ENCODE data around the gene ARMC9. TPM values are rescaled to one million over a fixed set of nuclear protein-coding genes. Genes with fewer than 3 reads are reported as not detected.
A peak's percentile ranks its signal among the peaks of the same experiment; 100 is the strongest.

The ARMC9 gene
- total and polyA plus RNA-seq, 2 experiments from 2014 or later = 15.1 to 17.3 TPM

DNA sequence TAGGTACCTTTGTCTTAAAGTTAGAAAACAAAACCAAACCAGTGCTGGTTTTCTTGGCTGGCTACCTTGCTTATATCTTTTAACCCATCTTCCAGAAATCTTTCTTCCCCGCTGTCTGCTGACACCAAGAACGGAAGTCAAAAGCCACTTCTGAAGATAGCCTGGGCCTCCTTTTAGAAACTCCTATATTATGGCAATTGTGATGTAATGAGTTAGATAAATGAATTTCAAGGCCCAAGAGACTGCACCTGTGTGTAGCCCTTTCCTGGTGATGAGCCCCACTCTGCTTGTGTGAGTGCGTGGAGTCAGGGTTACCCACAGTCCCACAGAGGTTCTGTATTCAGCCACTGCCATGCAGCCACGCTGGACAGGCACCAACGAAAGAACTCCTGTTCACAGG lies 60.7 kb downstream of the ARMC9 start:
- Histone ChIP-seq H3K27me3 (replicated peaks; ENCODE audit: insufficient read depth) (no peaks in the 10 kb centered on the region), H3F3A (ENCODE audit: insufficient read depth) (no peaks in the 10 kb centered on the region), H3K4me3 (no peak overlapping the region), H3K4me1 (ENCODE audit: insufficient read depth) (no peaks in the 10 kb centered on the region), H3K9ac (no peak overlapping the region), H3K27ac (no peak overlapping the region), H4K20me1 (ENCODE audit: insufficient read depth) (no peaks in the 10 kb centered on the region), H3K9me2 (ENCODE audit: insufficient read depth) (no peaks in the 10 kb centered on the region), H3K79me2 (ENCODE audit: insufficient read depth) (no peaks in the 10 kb centered on the region), H3K9me3 (ENCODE audit: low read depth) (no peaks in the 10 kb centered on the region), H3K36me3 (ENCODE audit: low read depth) (peaks cover 6% of the 10 kb centered on the region; the same call in 1 of the 2 replicates), H2AFZ (no peak overlapping the region), H3K4me2 (ENCODE audit: unreplicated experiment) (no peak overlapping the region)
- WGBS, 2 experiments (ENCODE audit: low coverage in 1 of 2, low lambda C conversion rate in 2 of 2, missing lambda C conversion rate in 2 of 2) = 96 to 97% methylated on average over 5 of the region's 5 CpGs
- DNase-seq = no peak
- TF ChIP-seq EZH2phosphoT487 (IDR thresholded peaks at IDR 0.05; ENCODE audit: insufficient read depth, low read depth) (no peak), EZH2 (IDR thresholded peaks at IDR 0.05; ENCODE audit: insufficient read depth, poor library complexity, severe bottlenecking) (no peak)
- in situ Hi-C loops (cut with MboI) = no loop called here

DNA sequence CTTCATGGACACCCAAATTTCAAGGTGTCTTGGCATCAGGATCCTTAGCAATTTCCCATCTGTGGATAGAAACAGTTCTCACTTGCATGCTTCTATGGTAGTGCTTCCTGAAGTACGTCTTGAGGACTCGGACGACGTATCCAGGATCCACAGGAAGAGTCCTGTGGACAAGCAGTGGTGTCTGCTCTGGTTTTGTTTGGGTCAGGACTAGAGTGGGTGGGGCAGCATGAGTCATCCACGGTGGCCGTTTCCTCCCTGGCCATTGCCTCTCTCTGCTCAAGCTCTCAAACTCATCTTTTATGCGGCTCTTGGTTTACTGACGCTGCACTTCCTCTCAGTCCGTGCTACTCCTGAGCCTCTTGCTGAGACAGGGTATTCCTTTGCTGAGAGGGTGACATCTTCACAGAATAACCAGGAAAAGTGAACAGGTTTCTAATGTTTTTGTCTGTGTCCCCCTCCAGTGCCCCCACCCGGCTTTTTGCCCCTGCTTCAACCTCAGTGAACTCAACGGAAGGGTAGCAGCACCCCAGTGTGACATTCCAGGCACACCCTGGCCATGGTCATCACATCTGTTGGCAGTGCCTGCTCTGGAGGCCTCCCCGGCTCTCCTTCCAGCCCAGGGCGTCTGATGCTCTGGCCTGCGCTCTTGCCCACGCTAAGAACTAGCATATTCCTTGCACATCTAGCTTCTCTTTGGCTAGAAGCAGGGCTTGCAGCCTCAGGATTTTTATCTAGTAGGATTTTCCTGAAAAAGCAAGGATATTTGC lies 62.2 kb downstream of the ARMC9 start:
- Histone ChIP-seq H3K4me2 (ENCODE audit: unreplicated experiment) (no peak overlapping the region), H3K36me3 (ENCODE audit: low read depth) (peaks cover 6% of the 10 kb centered on the region; the same call in 1 of the 2 replicates), H2AFZ (no peak overlapping the region), H3K9ac (no peak overlapping the region), H3K4me1 (ENCODE audit: insufficient read depth) (no peaks in the 10 kb centered on the region), H3K4me3 (no peak overlapping the region), H4K20me1 (ENCODE audit: insufficient read depth) (no peaks in the 10 kb centered on the region), H3K9me3 (ENCODE audit: low read depth) (no peaks in the 10 kb centered on the region), H3F3A (ENCODE audit: insufficient read depth) (no peaks in the 10 kb centered on the region), H3K79me2 (ENCODE audit: insufficient read depth) (no peaks in the 10 kb centered on the region), H3K9me2 (ENCODE audit: insufficient read depth) (no peaks in the 10 kb centered on the region), H3K27ac (no peak overlapping the region), H3K27me3 (replicated peaks; ENCODE audit: insufficient read depth) (no peaks in the 10 kb centered on the region)
- WGBS, 2 experiments (ENCODE audit: low coverage in 1 of 2, low lambda C conversion rate in 2 of 2, missing lambda C conversion rate in 2 of 2) = 90 to 91% methylated on average over 14 to 15 of the region's 15 CpGs
- TF ChIP-seq EZH2 (IDR thresholded peaks at IDR 0.05; ENCODE audit: insufficient read depth, poor library complexity, severe bottlenecking) = no peak
- TF ChIP-seq EZH2phosphoT487 (IDR thresholded peaks at IDR 0.05; ENCODE audit: insufficient read depth, low read depth) = no peak
- in situ Hi-C loops (cut with MboI) = no loop called here
- peak; percentile 26 for DNase-seq

GRCh38 chr2:231263118-231263831 lies 64.8 kb downstream of the ARMC9 start:
- H3K79me2 ChIP-seq (ENCODE audit: insufficient read depth) = no peaks in the 10 kb centered on the region
- no peak overlapping the region for H3K9ac ChIP-seq
- H2AFZ ChIP-seq = no peak overlapping the region
- TF ChIP-seq EZH2 (IDR thresholded peaks at IDR 0.05; ENCODE audit: insufficient read depth, poor library complexity, severe bottlenecking) (no peak), EZH2phosphoT487 (IDR thresholded peaks at IDR 0.05; ENCODE audit: insufficient read depth, low read depth) (no peak)
- in situ Hi-C loops (cut with MboI) = no loop called here
- H3K36me3 ChIP-seq (ENCODE audit: low read depth) = peaks cover 6% of the 10 kb centered on the region; the same call in 1 of the 2 replicates
- no peaks in the 10 kb centered on the region for H3K9me2 ChIP-seq (ENCODE audit: insufficient read depth)
- no peak overlapping the region for H3K4me3 ChIP-seq
- H3K4me1 ChIP-seq (ENCODE audit: insufficient read depth) = no peaks in the 10 kb centered on the region
- H3K4me2 ChIP-seq (ENCODE audit: unreplicated experiment) = no peak overlapping the region
- WGBS, 2 experiments (ENCODE audit: low coverage in 1 of 2, low lambda C conversion rate in 2 of 2, missing lambda C conversion rate in 2 of 2) = 93 to 95% methylated on average over 10 of the region's 10 CpGs
- H3K9me3 ChIP-seq (ENCODE audit: low read depth) = no peaks in the 10 kb centered on the region
- H3F3A ChIP-seq (ENCODE audit: insufficient read depth) = no peaks in the 10 kb centered on the region
- H4K20me1 ChIP-seq (ENCODE audit: insufficient read depth) = no peaks in the 10 kb centered on the region
- no peaks in the 10 kb centered on the region for H3K27me3 ChIP-seq (replicated peaks; ENCODE audit: insufficient read depth)
- DNase-seq = no peak
- H3K27ac ChIP-seq = no peak overlapping the region

- Histone ChIP-seq H3K27ac (no peak overlapping the region), H3K9me2 (ENCODE audit: insufficient read depth) (no peaks in the 10 kb centered on the region), H3K4me1 (ENCODE audit: insufficient read depth) (no peaks in the 10 kb centered on the region), H3K9me3 (ENCODE audit: low read depth) (no peaks in the 10 kb centered on the region), H3K36me3 (ENCODE audit: low read depth) (peaks cover 11% of the 10 kb centered on the region; the same call in 1 of the 2 replicates), H3F3A (ENCODE audit: insufficient read depth) (0 out of 2 replicates have a peak, but pooled peaks cover 3% of the 10 kb centered on the region), H3K9ac (no peak overlapping the region), H3K27me3 (replicated peaks; ENCODE audit: insufficient read depth) (no peaks in the 10 kb centered on the region), H3K4me3 (no peak overlapping the region), H3K4me2 (ENCODE audit: unreplicated experiment) (no peak overlapping the region), H2AFZ (no peak overlapping the region), H4K20me1 (ENCODE audit: insufficient read depth) (no peaks in the 10 kb centered on the region), H3K79me2 (ENCODE audit: insufficient read depth) (no peaks in the 10 kb centered on the region)
- WGBS, 2 experiments (ENCODE audit: low coverage in 1 of 2, low lambda C conversion rate in 2 of 2, missing lambda C conversion rate in 2 of 2) = 49 to 54% methylated on average over 20 of the region's 20 CpGs
- DNase-seq = peak; percentile 45
- no peak for TF ChIP-seq EZH2 (IDR thresholded peaks at IDR 0.05; ENCODE audit: insufficient read depth, poor library complexity, severe bottlenecking)
- TF ChIP-seq EZH2phosphoT487 (IDR thresholded peaks at IDR 0.05; ENCODE audit: insufficient read depth, low read depth) = no peak
- in situ Hi-C loops (cut with MboI) = no loop called here
These were observed 72.0 kb downstream of the ARMC9 start for GRCh38 chr2:231270221-231271114.
